H1 (cell line): ENCODE data around the gene CLPSL2.

ENCODE experiments used
- ATF2 ChIP-seq: IDR thresholded peaks from 2 replicates; pipeline ENCODE4 v1.6.1; 2012; ENCODE audit warnings: low read length, inconsistent platforms
- CTCF ChIP-seq, 3 experiments: IDR thresholded peaks; 1 replicate in 2 of 3; 2 replicates in 1 of 3; pipeline versions ENCODE4 v1.5.1 to v1.6.1; 2011; ENCODE audit warnings: low read length in 3 of 3, mild to moderate bottlenecking in 3 of 3, inconsistent platforms in 2 of 3, low read depth in 1 of 3, moderate library complexity in 1 of 3; ENCODE audit not compliant: insufficient read depth in 1 of 3; ENCODE audit errors: control extremely low read depth in 1 of 3
- POLR2AphosphoS5 ChIP-seq: IDR thresholded peaks from 2 replicates; pipeline ENCODE4 v1.6.1; 2011; ENCODE audit warnings: low read depth, low read length
- RAD21 ChIP-seq, 2 experiments: IDR thresholded peaks in 1 of 2; conservative IDR thresholded peaks in 1 of 2; 2 replicates each; pipeline ENCODE4 v1.6.1; 2011; ENCODE audit warnings: low read depth in 2 of 2, low read length in 2 of 2, improper control_type of control experiment in 1 of 2, inconsistent platforms in 1 of 2, mild to moderate bottlenecking in 1 of 2, moderate library complexity in 1 of 2
- SP1 ChIP-seq: IDR thresholded peaks from 2 replicates; pipeline ENCODE4 v1.6.1; 2011; ENCODE audit warnings: low read depth, low read length
- YY1 ChIP-seq: IDR thresholded peaks from 2 replicates; pipeline ENCODE4 v1.6.1; 2011; ENCODE audit warnings: low read depth, mild to moderate bottlenecking, low read length

- TF ChIP-seq RAD21 (IDR thresholded peaks at IDR 0.05 in 1 of 2, conservative IDR thresholded peaks at IDR 0.05 in 1 of 2; ENCODE audit: low read depth in 2 of 2, low read length in 2 of 2) (no peak), CTCF (IDR thresholded peaks at IDR 0.05; ENCODE audit: control extremely low read depth in 1 of 3, insufficient read depth in 1 of 3, low read depth in 1 of 3, low read length in 3 of 3) (no peak), POLR2AphosphoS5 (no peak), YY1 (no peak), ATF2 (no peak), SP1 (no peak)
These were observed 14.3 kb downstream of the CLPSL2 start for GRCh38 chr6:35790683-35791082.
